Transverse colon (tissue), 4 donors: ENCODE measurements around the gene GAPDHS.

Experiments used
- EP300 ChIP-seq: sonication (generic); formaldehyde crosslinking; IDR thresholded peaks from one replicate; pipeline ENCODE4 v1.6.1; 2017; ENCODE audit warnings: antibody characterized with exemption, low read depth
- POLR2A ChIP-seq: fragments of 450-650 bp; IDR thresholded peaks from one replicate; pipeline ENCODE4 v1.6.1; 2016; ENCODE audit warnings: antibody characterized with exemption, mild to moderate bottlenecking, moderate library complexity
- POLR2AphosphoS5 ChIP-seq, 3 donors: sonication (generic); formaldehyde crosslinking; IDR thresholded peaks; one replicate each; pipeline ENCODE4 v1.6.1; 2016; ENCODE audit warnings: antibody characterized with exemption in 3 of 3
- TF ChIP-seq, protein P1 (sequence below), 5 experiments: fragments of 200-600 bp in 3 of 5; fragments of 450-650 bp in 2 of 5; sonication (generic) in 3 of 5; IDR thresholded peaks; 1 replicate in 2 of 5; 2 replicates in 3 of 5; pipeline ENCODE4 v1.5.1; 2016 to 2017; ENCODE audit warnings: antibody characterized with exemption in 5 of 5, inconsistent platforms in 3 of 5, mild to moderate bottlenecking in 2 of 5, moderate library complexity in 1 of 5

DNA sequence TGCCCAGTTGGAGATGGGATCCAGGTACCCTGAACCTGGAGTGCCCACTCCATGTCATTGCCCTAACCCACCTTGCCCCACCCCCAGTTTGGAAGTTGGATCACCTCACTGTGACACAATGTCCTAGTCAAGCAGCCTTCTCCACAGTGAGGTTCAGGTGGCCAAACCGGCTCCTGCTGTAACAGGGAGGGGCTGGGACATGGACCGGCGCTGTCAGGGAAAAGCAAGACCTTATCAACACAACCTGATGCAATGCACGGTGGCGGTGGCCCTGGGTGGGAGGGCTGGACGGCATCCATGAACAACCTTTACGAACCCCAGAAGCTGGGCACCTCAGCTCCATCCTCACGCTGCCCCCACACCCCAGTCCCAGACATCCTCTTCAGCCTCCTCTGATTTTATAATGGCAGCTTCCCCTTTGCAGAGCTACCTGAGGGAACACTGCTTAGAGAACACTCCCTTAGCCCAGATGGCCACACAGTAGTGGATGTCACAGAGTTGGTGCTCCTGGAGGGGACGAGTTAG lies 41.4 kb upstream of the GAPDHS start:
- no peak for TF ChIP-seq POLR2AphosphoS5 (IDR thresholded peaks at IDR 0.05)
- TF ChIP-seq, protein P1, sequence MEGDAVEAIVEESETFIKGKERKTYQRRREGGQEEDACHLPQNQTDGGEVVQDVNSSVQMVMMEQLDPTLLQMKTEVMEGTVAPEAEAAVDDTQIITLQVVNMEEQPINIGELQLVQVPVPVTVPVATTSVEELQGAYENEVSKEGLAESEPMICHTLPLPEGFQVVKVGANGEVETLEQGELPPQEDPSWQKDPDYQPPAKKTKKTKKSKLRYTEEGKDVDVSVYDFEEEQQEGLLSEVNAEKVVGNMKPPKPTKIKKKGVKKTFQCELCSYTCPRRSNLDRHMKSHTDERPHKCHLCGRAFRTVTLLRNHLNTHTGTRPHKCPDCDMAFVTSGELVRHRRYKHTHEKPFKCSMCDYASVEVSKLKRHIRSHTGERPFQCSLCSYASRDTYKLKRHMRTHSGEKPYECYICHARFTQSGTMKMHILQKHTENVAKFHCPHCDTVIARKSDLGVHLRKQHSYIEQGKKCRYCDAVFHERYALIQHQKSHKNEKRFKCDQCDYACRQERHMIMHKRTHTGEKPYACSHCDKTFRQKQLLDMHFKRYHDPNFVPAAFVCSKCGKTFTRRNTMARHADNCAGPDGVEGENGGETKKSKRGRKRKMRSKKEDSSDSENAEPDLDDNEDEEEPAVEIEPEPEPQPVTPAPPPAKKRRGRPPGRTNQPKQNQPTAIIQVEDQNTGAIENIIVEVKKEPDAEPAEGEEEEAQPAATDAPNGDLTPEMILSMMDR (IDR thresholded peaks at IDR 0.05) = no peak
- TF ChIP-seq POLR2A = no peak
- no peak for TF ChIP-seq EP300
